Endothelial cell of umbilical vein (primary cell): Measurements from ENCODE around the gene KBTBD3. TPM values are rescaled to one million over a fixed set of nuclear protein-coding genes. Genes with fewer than 3 reads are reported as not detected.

Experiments
- BruUV-seq: library from RNA; stranded (reverse); fragments of 400-500 nt; replicated peaks from 2 replicates; lab custom pipeline; 2021; lab: Mats Ljungman, UMichigan
- CTCF ChIA-PET: fragments of 300-600, 350-600 bp; sonication (Branson Sonifier 250); formaldehyde crosslinking; loops from one replicate; lab custom pipeline; 2021; ENCODE audit warnings: antibody characterized with exemption, inconsistent platforms; lab: Charles Lee
- POLR2A ChIA-PET: fragments of 300-600, 350-600 bp; sonication (Branson Sonifier 250); formaldehyde crosslinking; loops from one replicate; lab custom pipeline; 2021; ENCODE audit warnings: antibody characterized with exemption, inconsistent platforms; lab: Charles Lee
- DNase-seq: peaks from one replicate; pipeline ENCODE4 v3.0.0-alpha.2; 2011; ENCODE audit warnings: low read depth, low spot score
- FAIRE-seq: peaks from 2 replicates; lab custom pipeline; 2011; peaks lifted over from hg19 to GRCh38; lab: Jason Lieb, UNC
- H2AFZ ChIP-seq: 2 replicates; pipeline ENCODE4 v1.6.0; 2012; ENCODE audit warnings: low read depth, low read length, control low read depth, inconsistent platforms
- H3K27ac ChIP-seq: 2 replicates; pipeline ENCODE4 v1.5.1; 2011; ENCODE audit warnings: low read depth, mild to moderate bottlenecking, control low read depth, low read length, moderate library complexity; ENCODE audit not compliant: insufficient read depth
- H3K27me3 ChIP-seq, 2 experiments: 2 replicates each; pipeline versions ENCODE4 v1.6.0 to v1.6.1; 2011; ENCODE audit warnings: low read length in 2 of 2, mixed read lengths in 1 of 2; ENCODE audit not compliant: control insufficient read depth in 2 of 2, insufficient read depth in 2 of 2
- H3K36me3 ChIP-seq, 2 experiments: 2 replicates in 1 of 2; 3 replicates in 1 of 2; pipeline ENCODE4 v1.5.1; 2011; ENCODE audit warnings: low read length in 2 of 2, mild to moderate bottlenecking in 1 of 2, moderate library complexity in 1 of 2; ENCODE audit not compliant: control insufficient read depth in 2 of 2, insufficient read depth in 2 of 2; ENCODE audit errors: extremely low read depth in 1 of 2
- H3K4me1 ChIP-seq: 3 replicates; pipeline ENCODE4 v1.5.1; 2011; ENCODE audit warnings: mild to moderate bottlenecking, low read length; ENCODE audit not compliant: control insufficient read depth, insufficient read depth; ENCODE audit errors: extremely low read depth
- H3K4me2 ChIP-seq: 2 replicates; pipeline ENCODE4 v1.6.1; 2011; ENCODE audit warnings: low read length, control low read depth, mixed read lengths; ENCODE audit not compliant: insufficient read depth
- H3K4me3 ChIP-seq, 3 experiments: fragments of 200-600 bp in 1 of 3; sonication (generic), shearing (Covaris generic) in 1 of 3; replicated peaks in 1 of 3; 2 replicates each; pipeline ENCODE4 v1.5.1; 2011 to 2016; ENCODE audit warnings: control low read depth in 3 of 3, low read length in 3 of 3, mild to moderate bottlenecking in 2 of 3, inconsistent platforms in 1 of 3, low read depth in 1 of 3, moderate library complexity in 1 of 3; ENCODE audit not compliant: insufficient read depth in 1 of 3
- H3K79me2 ChIP-seq: 2 replicates; pipeline ENCODE4 v1.6.0; 2012; ENCODE audit warnings: low read length, inconsistent platforms; ENCODE audit not compliant: control insufficient read depth, insufficient read depth
- H3K9ac ChIP-seq: replicated peaks from 2 replicates; pipeline ENCODE3; 2011; ENCODE audit warnings: low read length, control low read depth; ENCODE audit not compliant: insufficient read depth; ENCODE audit errors: extremely low read depth
- H3K9me1 ChIP-seq: replicated peaks from 3 replicates; pipeline ENCODE4 v1.6.0; 2011; ENCODE audit warnings: mild to moderate bottlenecking, low read length; ENCODE audit not compliant: control insufficient read depth, insufficient read depth; ENCODE audit errors: extremely low read depth
- H3K9me3 ChIP-seq: replicated peaks from 2 replicates; pipeline ENCODE4 v1.5.1; 2012; ENCODE audit warnings: low read length, inconsistent platforms; ENCODE audit not compliant: control insufficient read depth, insufficient read depth
- H4K20me1 ChIP-seq: replicated peaks from 2 replicates; pipeline ENCODE3; 2011; ENCODE audit warnings: mild to moderate bottlenecking, low read length; ENCODE audit not compliant: control insufficient read depth, insufficient read depth; ENCODE audit errors: extremely low read depth
- CTCF ChIP-seq, 2 donors: IDR thresholded peaks; 1 replicate in 1 of 2; 2 replicates in 1 of 2; pipeline ENCODE4 v1.5.1; 2011; ENCODE audit warnings: low read length in 2 of 2, mild to moderate bottlenecking in 2 of 2, moderate library complexity in 2 of 2, control low read depth in 1 of 2, inconsistent platforms in 1 of 2, low read depth in 1 of 2; ENCODE audit not compliant: insufficient read depth in 1 of 2; ENCODE audit errors: extremely low read depth in 1 of 2
- EZH2 ChIP-seq: IDR thresholded peaks from 2 replicates; pipeline ENCODE4 v1.6.1; 2012; ENCODE audit warnings: borderline replicate concordance, low read depth, mild to moderate bottlenecking, moderate library complexity, low read length, inconsistent platforms; ENCODE audit not compliant: severe bottlenecking
- FOS ChIP-seq: IDR thresholded peaks from 2 replicates; pipeline ENCODE4 v1.6.1; 2011; ENCODE audit warnings: mild to moderate bottlenecking, low read length, moderate library complexity, borderline replicate concordance; ENCODE audit not compliant: insufficient read depth
- GATA2 ChIP-seq: IDR thresholded peaks from 2 replicates; pipeline ENCODE4 v1.7.0; 2011; ENCODE audit warnings: low read depth, mild to moderate bottlenecking, moderate library complexity, mixed read lengths, low read length; ENCODE audit not compliant: insufficient read length, insufficient read depth
- JUN ChIP-seq: IDR thresholded peaks from 2 replicates; pipeline ENCODE4 v1.6.1; 2011; ENCODE audit warnings: borderline replicate concordance, low read depth; ENCODE audit not compliant: insufficient read length, insufficient read depth
- MAX ChIP-seq: IDR thresholded peaks from 2 replicates; pipeline ENCODE4 v1.6.1; 2011; ENCODE audit not compliant: insufficient read depth, insufficient read length
- MYC ChIP-seq: IDR thresholded peaks from one replicate; pipeline ENCODE4 v1.6.1; 2011; ENCODE audit warnings: mild to moderate bottlenecking, low read depth, low read length
- POLR2A ChIP-seq: IDR thresholded peaks from 2 replicates; pipeline ENCODE4 v1.6.1; 2012; ENCODE audit warnings: low read depth, mild to moderate bottlenecking, control low read depth, low read length
- POLR2AphosphoS5 ChIP-seq: IDR thresholded peaks from 2 replicates; pipeline ENCODE4 v1.6.1; 2012; ENCODE audit warnings: low read depth, mild to moderate bottlenecking, control low read depth, low read length, moderate library complexity; ENCODE audit not compliant: insufficient read depth
- dilution Hi-C: fragments of 300-500 bp; cut with MboI; formaldehyde crosslinking; loops from one replicate; pipeline ENCODE4 v1.15.0; 2019; ENCODE audit warnings: low sequenced_read_pairs; ENCODE audit not compliant: extremely low pct_ligation_motif_present
- intact Hi-C: fragments of 100-400 bp; cut with micrococcal nuclease; formaldehyde crosslinking; loops from one replicate; pipeline ENCODE4 v1.10.0; 2022
- polyA plus RNA-seq, 4 experiments: library from polyadenylated mRNA; depleted of rRNA in 3 of 4; stranded (reverse) in 3 of 4; unstranded in 1 of 4; fragments of >200 nt; gene quantifications; 2 replicates each; pipeline versions ENCODE4 v1.2.1 to v1.2.3, GENCODE V29; 2011 to 2012; ENCODE audit warnings: missing spikeins in 1 of 4
- total RNA-seq: library from RNA; stranded (reverse); gene quantifications from 2 replicates; pipeline ENCODE4 v1.2.3, GENCODE V29; 2021

KBTBD3 gene
- total and polyA plus RNA-seq, 2 donors (not counting 3 experiments of a cell fraction or from before 2014, with no cell fraction given): 0.76 to 2.4 TPM

- Histone ChIP-seq H3K79me2 (peaks cover 41% of the 10 kb centered on the region), H3K9me3 (no peaks in the 10 kb centered on the region), H3K4me2 (peak within 1 kb of the TSS; percentile 89), H3K9me1 (no peaks in the 10 kb centered on the region), H4K20me1 (no peaks in the 10 kb centered on the region), H3K36me3 (peaks cover 4 to 5% of the 10 kb centered on the region in 2 experiments), H3K4me1 (peaks cover 14% of the 10 kb centered on the region), H3K9ac (peak within 1 kb of the TSS; percentile 92), H3K27ac (peak within 1 kb of the TSS; percentile 65), H3K4me3 (peak within 1 kb of the TSS; percentile 25 to 96 (median 86)), H3K27me3 (no peaks in the 10 kb centered on the region), H2AFZ (peak within 1 kb of the TSS; percentile 83)
- TF ChIP-seq MYC: no peak
- TF ChIP-seq JUN: no peak
- TF ChIP-seq MAX: peak; percentile 22
- TF ChIP-seq POLR2A: peak; percentile 88
- no peak for TF ChIP-seq FOS
- TF ChIP-seq GATA2: no peak
- peak; percentile 73 for TF ChIP-seq POLR2AphosphoS5
- no peak for TF ChIP-seq CTCF (IDR thresholded peaks at IDR 0.05; ENCODE audit: extremely low read depth in 1 of 2, insufficient read depth in 1 of 2, low read depth in 1 of 2, low read length in 2 of 2)
- TF ChIP-seq EZH2: no peak
- dilution Hi-C loops (no loop called here), intact Hi-C loops (loop anchor here (1.0 to 2.0 kb wide), 4 partner anchors 8 to 142 kb away; partner anchors contain the start of gene MSANTD4)
- ChIA-PET POLR2A (interaction anchor here (0.6 to 1.0 kb wide), 5 partner anchors 14 to 1451 kb away, joined by 3 to 4 read pairs (median 3); no protein-coding TSS in a partner anchor), CTCF (interaction anchor here (0.7 to 3.7 kb wide), 6 partner anchors 9 to 1115 kb away, joined by 3 to 30 read pairs (median 4); no protein-coding TSS in a partner anchor)
- peak; percentile 79 for DNase-seq
- FAIRE-seq: no peak
- TSS peak; percentile 66 for BruUV-seq
Measured at GRCh38 chr11:106077609-106078455, 685 bp upstream of the KBTBD3 start, which contains the start of gene AASDHPPT. AASDHPPT (plus strand) TSS chr11:106077662; CDS start chr11:106077711, 49 bp downstream.
